Neuronal stem cell (in vitro differentiated cells): ENCODE results near the gene PRCD.
A peak's percentile ranks its signal among the peaks of the same experiment; 100 is the strongest.
"Not testable (repeated sequence)": the region's sequence is repeated elsewhere in the genome, so short reads cannot be mapped to it uniquely, and the experiment has no call there.

Experiments
- DNase-seq: peaks from one replicate; pipeline ENCODE4 v3.0.0-alpha.2; 2013; ENCODE audit warnings: low spot score
- H2AFZ ChIP-seq: one replicate; pipeline ENCODE4 v1.6.1; 2013; ENCODE audit warnings: mild to moderate bottlenecking, low read length, inconsistent platforms
- H2AK5ac ChIP-seq: 2 replicates; pipeline ENCODE4 v1.6.1; 2013; ENCODE audit warnings: low read depth, mild to moderate bottlenecking, inconsistent platforms, low read length, moderate library complexity, mixed read lengths
- H2BK120ac ChIP-seq: 2 replicates; pipeline ENCODE4 v1.6.1; 2013; ENCODE audit warnings: low read depth, mild to moderate bottlenecking, inconsistent platforms, low read length, moderate library complexity, mixed read lengths
- H2BK12ac ChIP-seq: one replicate; pipeline ENCODE4 v1.6.1; 2013; ENCODE audit warnings: low read length, inconsistent platforms
- H2BK15ac ChIP-seq: 2 replicates; pipeline ENCODE4 v1.6.1; 2013; ENCODE audit warnings: mild to moderate bottlenecking, low read length, inconsistent platforms, mixed read lengths
- H2BK5ac ChIP-seq: one replicate; pipeline ENCODE4 v1.6.1; 2013; ENCODE audit warnings: inconsistent platforms, mild to moderate bottlenecking, low read length, moderate library complexity
- H3K14ac ChIP-seq: one replicate; pipeline ENCODE4 v1.6.1; 2013; ENCODE audit warnings: low read length, inconsistent platforms
- H3K18ac ChIP-seq: 2 replicates; pipeline ENCODE4 v1.6.1; 2013; ENCODE audit warnings: low read length, inconsistent platforms
- H3K23ac ChIP-seq: 2 replicates; pipeline ENCODE4 v1.6.1; 2013; ENCODE audit warnings: low read depth, mild to moderate bottlenecking, mixed read lengths, low read length, inconsistent platforms; ENCODE audit not compliant: poor library complexity
- H3K27ac ChIP-seq: replicated peaks from 3 replicates; pipeline ENCODE4 v1.5.1; 2013; ENCODE audit warnings: low read length, inconsistent platforms
- H3K27me3 ChIP-seq, 3 experiments: 2 replicates each; pipeline ENCODE4 v1.6.1; 2013; ENCODE audit warnings: low read length in 3 of 3, mild to moderate bottlenecking in 2 of 3, inconsistent platforms in 1 of 3, low read depth in 1 of 3, mixed read lengths in 1 of 3, moderate library complexity in 1 of 3; ENCODE audit not compliant: control insufficient read depth in 3 of 3, insufficient read depth in 3 of 3
- H3K36me3 ChIP-seq, 2 donors: replicated peaks in 1 of 2; 2 replicates each; pipeline ENCODE4 v1.6.1; 2013; ENCODE audit warnings: low read length in 2 of 2; ENCODE audit not compliant: control insufficient read depth in 2 of 2, insufficient read depth in 2 of 2
- H3K4ac ChIP-seq: 2 replicates; pipeline ENCODE4 v1.6.1; 2013; ENCODE audit warnings: inconsistent platforms, mild to moderate bottlenecking, low read length, moderate library complexity
- H3K4me1 ChIP-seq, 2 donors: 1 replicate in 1 of 2; 2 replicates in 1 of 2; pipeline ENCODE4 v1.6.1; 2013; ENCODE audit warnings: low read length in 2 of 2, low read depth in 1 of 2; ENCODE audit not compliant: control insufficient read depth in 2 of 2, insufficient read depth in 1 of 2
- H3K4me2 ChIP-seq: one replicate; pipeline ENCODE4 v1.6.1; 2013; ENCODE audit warnings: mild to moderate bottlenecking, low read length, inconsistent platforms; ENCODE audit not compliant: insufficient read depth, poor library complexity, severe bottlenecking
- H3K4me3 ChIP-seq, 2 donors: 2 replicates each; pipeline ENCODE4 v1.5.1; 2013; ENCODE audit warnings: low read length in 2 of 2, mild to moderate bottlenecking in 2 of 2, inconsistent platforms in 1 of 2, moderate library complexity in 1 of 2
- H3K79me1 ChIP-seq: one replicate; pipeline ENCODE4 v1.6.1; 2013; ENCODE audit warnings: low read depth, mild to moderate bottlenecking, inconsistent platforms, low read length, moderate library complexity
- H3K9ac ChIP-seq: one replicate; pipeline ENCODE4 v1.6.1; 2013; ENCODE audit warnings: mild to moderate bottlenecking, low read depth, low read length, inconsistent platforms; ENCODE audit not compliant: poor library complexity
- H3K9me3 ChIP-seq, 2 donors: replicated peaks in 1 of 2; 2 replicates each; pipeline versions ENCODE3 to v1.6.1; 2013; ENCODE audit warnings: low read length in 2 of 2, mild to moderate bottlenecking in 2 of 2, inconsistent platforms in 1 of 2, low read depth in 1 of 2, mixed read lengths in 1 of 2, moderate library complexity in 1 of 2; ENCODE audit not compliant: control insufficient read depth in 2 of 2, insufficient read depth in 1 of 2
- H4K8ac ChIP-seq: one replicate; pipeline ENCODE4 v1.6.1; 2013; ENCODE audit warnings: low read depth, mild to moderate bottlenecking, inconsistent platforms, low read length, moderate library complexity
- H4K91ac ChIP-seq: one replicate; pipeline ENCODE4 v1.6.1; 2013; ENCODE audit warnings: low read length, low read depth, mild to moderate bottlenecking, inconsistent platforms; ENCODE audit not compliant: poor library complexity
- WGBS, 2 donors: extraction: QIAGEN DNeasy Blood & Tissue Kit; methylation state at CpG; one replicate each; pipeline ENCODE4 v1.1.7; 2013; ENCODE audit warnings: missing lambda C conversion rate in 2 of 2, mixed read lengths in 1 of 2; ENCODE audit not compliant: insufficient read length in 2 of 2, insufficient replicate concordance in 1 of 2; ENCODE audit errors: extremely low coverage in 2 of 2; 5-methylcytosine and 5-hydroxymethylcytosine counted together

The PRCD gene

DNA sequence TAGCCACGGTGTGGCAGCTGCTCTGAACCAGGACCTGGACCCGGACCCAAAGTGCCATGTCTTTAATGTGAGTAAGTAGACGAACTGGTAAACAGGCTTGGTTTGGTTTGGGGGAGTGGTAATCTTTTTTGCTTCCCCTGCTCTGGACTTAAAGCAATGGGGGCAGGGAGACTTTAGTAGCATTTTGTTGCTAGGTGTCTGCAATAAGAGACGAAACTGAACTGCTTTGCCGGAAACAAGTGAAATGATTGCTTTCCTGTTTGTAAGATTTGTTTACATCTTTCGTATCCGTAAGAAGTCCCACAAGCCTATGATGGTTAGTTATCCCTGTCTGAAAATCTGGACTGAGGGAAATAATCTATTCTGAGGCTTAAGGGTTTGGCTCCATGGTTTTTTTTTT, 21.5 kb downstream of the PRCD start:
- no peak for DNase-seq
- H4K8ac ChIP-seq: no peak overlapping the region
- H2BK5ac ChIP-seq: no peak overlapping the region
- peaks cover 0 to 2% (median 0%) of the 10 kb centered on the region in 3 experiments for H3K27me3 ChIP-seq
- H3K14ac ChIP-seq: no peak overlapping the region
- no peak overlapping the region for H3K23ac ChIP-seq
- no peaks in the 10 kb centered on the region for H3K9me3 ChIP-seq
- no peak overlapping the region for H2BK12ac ChIP-seq
- H3K4me3 ChIP-seq: no peak overlapping the region
- no CpG with 5 or more reads among the region's 7 CpGs for WGBS, 2 donors
- H3K27ac ChIP-seq: no peak overlapping the region
- no peak overlapping the region for H2AFZ ChIP-seq
- H3K79me1 ChIP-seq: peaks cover 5% of the 10 kb centered on the region
- H3K4me2 ChIP-seq: no peak overlapping the region
- no peak overlapping the region for H2BK15ac ChIP-seq
- peaks cover 26 to 74% of the 10 kb centered on the region in 2 donors for H3K36me3 ChIP-seq
- H3K9ac ChIP-seq: no peak overlapping the region
- no peak overlapping the region for H3K18ac ChIP-seq
- H2AK5ac ChIP-seq: no peak overlapping the region
- no peak overlapping the region for H2BK120ac ChIP-seq
- H4K91ac ChIP-seq: no peak overlapping the region
- no peak overlapping the region for H3K4ac ChIP-seq
- H3K4me1 ChIP-seq: peaks cover 3 to 8% of the 10 kb centered on the region in 2 donors

DNA sequence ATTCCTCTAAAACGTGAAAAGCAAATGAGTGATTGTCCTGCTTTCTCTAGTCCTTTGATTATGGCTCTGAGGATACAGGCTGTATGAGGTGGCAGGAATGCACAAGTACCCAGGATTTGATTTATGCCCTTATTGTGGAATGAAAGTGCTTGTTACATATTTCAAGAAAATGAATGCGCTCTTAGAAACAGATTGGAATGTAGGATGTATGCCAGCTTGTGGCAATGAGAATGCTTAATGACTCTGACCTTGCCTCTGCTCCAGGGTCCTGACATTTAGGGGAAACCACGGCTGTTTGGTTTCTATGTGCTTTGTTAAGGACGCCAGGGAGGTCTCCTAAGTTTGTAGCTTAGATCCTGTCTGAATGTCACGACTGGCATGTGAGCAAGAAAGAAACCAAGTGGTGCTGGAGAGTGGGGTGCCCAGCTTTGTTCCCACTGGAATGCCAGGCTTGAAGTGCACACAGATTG, 22.0 kb downstream of the PRCD start:
- no peak overlapping the region for H2BK5ac ChIP-seq
- H4K91ac ChIP-seq: no peak overlapping the region
- H3K27me3 ChIP-seq: peaks cover 0 to 2% (median 0%) of the 10 kb centered on the region in 3 experiments
- H3K9me3 ChIP-seq: no peaks in the 10 kb centered on the region
- H3K4ac ChIP-seq: no peak overlapping the region
- no peak for DNase-seq
- peaks cover 3 to 8% of the 10 kb centered on the region in 2 donors for H3K4me1 ChIP-seq
- H2BK15ac ChIP-seq: no peak overlapping the region
- no peak overlapping the region for H3K4me2 ChIP-seq
- peaks cover 27 to 79% of the 10 kb centered on the region in 2 donors for H3K36me3 ChIP-seq
- H2BK12ac ChIP-seq: no peak overlapping the region
- H2BK120ac ChIP-seq: no peak overlapping the region
- no peak overlapping the region for H2AK5ac ChIP-seq
- H3K18ac ChIP-seq: no peak overlapping the region
- no peak overlapping the region for H4K8ac ChIP-seq
- H3K23ac ChIP-seq: no peak overlapping the region
- no peak overlapping the region for H3K9ac ChIP-seq
- H2AFZ ChIP-seq: no peak overlapping the region
- no peak overlapping the region for H3K14ac ChIP-seq
- no peak overlapping the region for H3K27ac ChIP-seq
- H3K4me3 ChIP-seq: peak overlapping the region in 1 of 2 donors; percentile 9
- H3K79me1 ChIP-seq: peaks cover 5% of the 10 kb centered on the region
- WGBS, 2 donors: no CpG with 5 or more reads among the region's 5 CpGs

DNA sequence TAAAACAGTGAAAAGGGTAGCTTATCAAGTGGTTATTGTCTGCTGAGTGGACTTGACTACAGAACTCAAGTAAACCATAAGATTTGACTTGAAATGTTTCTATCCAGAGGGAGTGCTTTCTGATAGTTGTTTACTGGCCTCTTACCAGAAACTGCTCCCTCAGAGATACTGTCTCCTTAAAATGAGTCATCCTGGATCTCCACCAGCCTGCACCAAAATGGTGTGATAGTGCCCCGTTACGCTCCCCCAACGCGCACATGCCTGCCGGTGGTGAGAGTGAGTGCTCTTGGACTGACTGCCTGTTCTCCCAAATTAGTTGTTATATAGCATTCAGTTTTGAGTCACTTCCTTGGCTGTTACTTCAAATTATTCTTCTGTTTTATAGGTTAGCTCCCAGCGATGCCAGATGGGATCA, 22.9 kb downstream of the PRCD start:
- peaks cover 28 to 80% of the 10 kb centered on the region in 2 donors for H3K36me3 ChIP-seq
- no peak overlapping the region for H4K8ac ChIP-seq
- H3K18ac ChIP-seq: no peak overlapping the region
- H3K4me3 ChIP-seq: no peak overlapping the region
- H3K9ac ChIP-seq: no peak overlapping the region
- H2BK5ac ChIP-seq: no peak overlapping the region
- DNase-seq: no peak
- WGBS, 2 donors: no CpG with 5 or more reads among the region's 6 CpGs
- peaks cover 0 to 2% (median 0%) of the 10 kb centered on the region in 3 experiments for H3K27me3 ChIP-seq
- no peak overlapping the region for H2BK12ac ChIP-seq
- H3K4ac ChIP-seq: no peak overlapping the region
- H3K23ac ChIP-seq: no peak overlapping the region
- H2AK5ac ChIP-seq: no peak overlapping the region
- peaks cover 3 to 8% of the 10 kb centered on the region in 2 donors for H3K4me1 ChIP-seq
- H3K4me2 ChIP-seq: no peak overlapping the region
- H3K79me1 ChIP-seq: peaks cover 4% of the 10 kb centered on the region
- H2AFZ ChIP-seq: no peak overlapping the region
- H3K27ac ChIP-seq: no peak overlapping the region
- H3K14ac ChIP-seq: no peak overlapping the region
- H2BK120ac ChIP-seq: no peak overlapping the region
- H2BK15ac ChIP-seq: no peak overlapping the region
- H3K9me3 ChIP-seq: no peaks in the 10 kb centered on the region
- no peak overlapping the region for H4K91ac ChIP-seq

DNA sequence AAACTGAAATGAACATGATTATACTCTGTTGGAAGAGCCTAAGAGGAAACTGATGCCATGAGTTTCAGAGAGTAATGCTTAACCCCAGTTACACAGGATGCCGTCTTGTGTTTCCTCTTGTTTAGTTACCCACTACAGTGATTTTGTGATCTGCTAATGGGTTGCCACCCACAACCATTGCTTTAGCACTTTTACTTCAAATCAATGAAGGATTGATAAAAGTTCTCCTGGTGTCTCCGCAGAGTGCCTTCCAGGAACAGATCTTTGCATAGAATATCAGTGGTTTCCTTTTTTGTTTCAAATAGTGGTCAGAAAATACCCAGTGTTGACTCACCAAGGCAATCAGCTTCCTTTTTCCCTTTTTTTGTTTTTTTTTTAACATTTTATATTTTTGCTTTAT, 23.5 kb downstream of the PRCD start:
- H3K4me1 ChIP-seq, H3K4ac ChIP-seq, H3K18ac ChIP-seq, H4K8ac ChIP-seq, H3K23ac ChIP-seq, H3K27ac ChIP-seq, H2AK5ac ChIP-seq, H3K4me2 ChIP-seq, H3K27me3 ChIP-seq, H3K79me1 ChIP-seq, H2BK120ac ChIP-seq, H2BK15ac ChIP-seq, H3K9me3 ChIP-seq, H2BK5ac ChIP-seq, H4K91ac ChIP-seq, H3K9ac ChIP-seq, H3K14ac ChIP-seq, DNase-seq, H2BK12ac ChIP-seq, H3K4me3 ChIP-seq, H2AFZ ChIP-seq: not testable (repeated sequence)
- no CpG with 5 or more reads among the region's 2 CpGs for WGBS, 2 donors
- peaks cover 28 to 80% of the 10 kb centered on the region in 2 donors for H3K36me3 ChIP-seq
